GM10248 (cell line): ENCODE results near the gene LCK.

Experiments
- CTCF ChIA-PET: fragments of 300-600 bp; sonication (Branson Sonifier 250); formaldehyde crosslinking; extraction: SDS; loops from one replicate; lab custom pipeline; 2021; ENCODE audit warnings: antibody characterized with exemption; lab: Yijun Ruan, JAX
- POLR2A ChIA-PET: fragments of 350-650 bp; sonication (Branson Sonifier 250); formaldehyde crosslinking; extraction: SDS; loops from one replicate; lab custom pipeline; 2020; ENCODE audit warnings: antibody characterized with exemption; lab: Yijun Ruan, JAX
- DNase-seq: peaks from one replicate; pipeline ENCODE4 v3.0.0; 2012; ENCODE audit errors: extremely low spot score
- CTCF ChIP-seq: IDR thresholded peaks from 2 replicates; pipeline ENCODE4 v1.5.1; 2012; ENCODE audit warnings: mild to moderate bottlenecking, low read depth; ENCODE audit errors: extremely low read depth, missing control alignments, control extremely low read depth

Gene LCK

GRCh38 chr1:32246888-32247273 lies 4.2 kb upstream of the LCK start, which contains the start of gene FAM167B:
Gene FAM167B, plus strand, starts transcription at chr1:32247222. Its CDS starts 200 bp downstream, at chr1:32247422.
- TF ChIP-seq CTCF = no peak
- CTCF ChIA-PET = interaction anchor here (1.4 to 14.4 kb wide), 9 partner anchors 8 to 85 kb away, joined by 3 to 156 read pairs (median 12); no protein-coding TSS in a partner anchor
- POLR2A ChIA-PET = interaction anchor here (0.6 kb wide), 1 partner anchor 85 kb away, joined by 3 read pairs; no protein-coding TSS in a partner anchor
- DNase-seq = no peak

GRCh38 chr1:32247452-32247851 lies 3.6 kb upstream of the LCK start:
- DNase-seq = no peak
- TF ChIP-seq CTCF = no peak

GRCh38 chr1:32247983-32248889 lies 2.8 kb upstream of the LCK start:
- ChIA-PET CTCF (interaction anchor here (0.6 to 14.4 kb wide), 53 partner anchors 10 to 185 kb away, joined by 3 to 156 read pairs (median 4); partner anchors contain the start of genes BSDC1, HDAC1, IQCC and MARCKSL1), POLR2A (interaction anchor here (1.4 to 3.5 kb wide), 2 partner anchors 86 to 88 kb away, joined by 5 to 27 read pairs; partner anchors contain the start of gene MARCKSL1)
- peak; percentile 87 for DNase-seq
- peak; percentile 94 for TF ChIP-seq CTCF

More at GRCh38 chr1:32247452-32247851, 3.6 kb upstream of the LCK start:
- CTCF ChIA-PET = interaction anchor here (1.1 to 14.4 kb wide), 22 partner anchors 9 to 127 kb away, joined by 3 to 156 read pairs (median 7); partner anchors contain the start of gene TXLNA
- POLR2A ChIA-PET = no interaction called here

- TF ChIP-seq CTCF = no peak
- peak; percentile 86 for DNase-seq
- POLR2A ChIA-PET = interaction anchor here (0.6 to 3.5 kb wide), 4 partner anchors 9 to 314 kb away, joined by 3 to 27 read pairs (median 6); partner anchors contain the start of gene MARCKSL1
- CTCF ChIA-PET = interaction anchor here (1.2 to 14.4 kb wide), 12 partner anchors 9 to 187 kb away, joined by 3 to 156 read pairs (median 10); partner anchors contain the start of gene KPNA6
These were observed 1.1 kb upstream of the LCK start for GRCh38 chr1:32249831-32250525.

GRCh38 chr1:32255072-32256071 lies 4.3 kb downstream of the LCK start:
- DNase-seq = no peak

More at GRCh38 chr1:32255072-32256071, 4.3 kb downstream of the LCK start:
- POLR2A ChIA-PET = interaction anchor here (0.7 kb wide), 2 partner anchors 55 to 75 kb away, joined by 3 read pairs; partner anchors contain the start of gene CCDC28B
- CTCF ChIA-PET = interaction anchor here (0.7 to 10.5 kb wide), 10 partner anchors 7 to 145 kb away, joined by 3 to 104 read pairs (median 5); partner anchors contain the start of genes FAM167B and LCK
- TF ChIP-seq CTCF = no peak
